Uterus (tissue), 2 donors: ENCODE data around the gene RAB35.

ENCODE experiments used
- POLR2A ChIP-seq, 2 donors: fragments of 450-650 bp; IDR thresholded peaks; one replicate each; pipeline ENCODE4 v1.6.1; 2016; ENCODE audit warnings: antibody characterized with exemption in 2 of 2, mild to moderate bottlenecking in 1 of 2, moderate library complexity in 1 of 2
- TF ChIP-seq, protein P1 (sequence below), 4 experiments: fragments of 200-600 bp in 2 of 4; fragments of 450-650 bp in 2 of 4; sonication (generic) in 2 of 4; IDR thresholded peaks; one replicate each; pipeline ENCODE4 v1.5.1; 2016 to 2019; ENCODE audit warnings: antibody characterized with exemption in 4 of 4, mild to moderate bottlenecking in 2 of 4, moderate library complexity in 1 of 4

DNA sequence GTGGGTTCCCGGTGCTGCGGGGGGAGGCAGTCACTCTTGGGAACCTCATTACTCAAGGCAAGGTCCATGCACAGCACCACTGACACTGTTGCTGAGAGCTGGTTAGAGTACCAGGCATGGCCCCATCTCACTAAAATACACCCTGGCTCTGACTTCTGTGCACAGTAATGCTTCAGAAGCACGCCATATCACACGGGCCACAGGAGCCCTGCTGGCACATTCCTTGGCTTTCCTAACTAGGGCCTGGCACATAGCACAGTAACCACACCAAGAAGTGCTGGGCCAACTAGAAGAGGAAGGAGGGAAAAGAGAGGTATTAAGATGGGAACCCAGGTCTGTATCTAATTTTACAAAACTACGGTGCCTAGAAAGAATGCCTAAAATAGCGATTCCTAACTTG lies 13.5 kb upstream of the RAB35 start:
- TF ChIP-seq, protein P1, sequence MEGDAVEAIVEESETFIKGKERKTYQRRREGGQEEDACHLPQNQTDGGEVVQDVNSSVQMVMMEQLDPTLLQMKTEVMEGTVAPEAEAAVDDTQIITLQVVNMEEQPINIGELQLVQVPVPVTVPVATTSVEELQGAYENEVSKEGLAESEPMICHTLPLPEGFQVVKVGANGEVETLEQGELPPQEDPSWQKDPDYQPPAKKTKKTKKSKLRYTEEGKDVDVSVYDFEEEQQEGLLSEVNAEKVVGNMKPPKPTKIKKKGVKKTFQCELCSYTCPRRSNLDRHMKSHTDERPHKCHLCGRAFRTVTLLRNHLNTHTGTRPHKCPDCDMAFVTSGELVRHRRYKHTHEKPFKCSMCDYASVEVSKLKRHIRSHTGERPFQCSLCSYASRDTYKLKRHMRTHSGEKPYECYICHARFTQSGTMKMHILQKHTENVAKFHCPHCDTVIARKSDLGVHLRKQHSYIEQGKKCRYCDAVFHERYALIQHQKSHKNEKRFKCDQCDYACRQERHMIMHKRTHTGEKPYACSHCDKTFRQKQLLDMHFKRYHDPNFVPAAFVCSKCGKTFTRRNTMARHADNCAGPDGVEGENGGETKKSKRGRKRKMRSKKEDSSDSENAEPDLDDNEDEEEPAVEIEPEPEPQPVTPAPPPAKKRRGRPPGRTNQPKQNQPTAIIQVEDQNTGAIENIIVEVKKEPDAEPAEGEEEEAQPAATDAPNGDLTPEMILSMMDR (IDR thresholded peaks at IDR 0.05) = no peak
- TF ChIP-seq POLR2A (IDR thresholded peaks at IDR 0.05) = no peak
